WERI-Rb-1 (cell line): ENCODE results near the gene ING1.
"Not testable (repeated sequence)": the region's sequence is repeated elsewhere in the genome, so short reads cannot be mapped to it uniquely, and the experiment has no call there.

Experiments
- DNase-seq: peaks from one replicate; pipeline ENCODE4 v3.0.0-alpha.2; 2020
- H3K27ac ChIP-seq: fragments of 250-450 bp; sonication (Bioruptor Pico); 2 replicates; pipeline ENCODE4 v1.5.1; 2020; ENCODE audit warnings: mild to moderate bottlenecking, moderate library complexity
- H3K27me3 ChIP-seq: fragments of 250-450 bp; sonication (Bioruptor Pico); 2 replicates; pipeline ENCODE4 v1.5.1; 2021; ENCODE audit warnings: mild to moderate bottlenecking, low read depth, moderate library complexity; ENCODE audit not compliant: insufficient read depth, severe bottlenecking
- H3K36me3 ChIP-seq: fragments of 250-450 bp; sonication (Bioruptor Pico); 2 replicates; pipeline ENCODE4 v1.5.1; 2020; ENCODE audit warnings: mild to moderate bottlenecking, moderate library complexity
- H3K4me3 ChIP-seq: 2 replicates; pipeline ENCODE4 v1.5.1; 2011; ENCODE audit warnings: low read depth, mild to moderate bottlenecking, control low read depth, low read length
- H3K9me3 ChIP-seq: fragments of 250-450 bp; sonication (Bioruptor Pico); 2 replicates; pipeline ENCODE4 v1.5.1; 2021; ENCODE audit warnings: mild to moderate bottlenecking, moderate library complexity; ENCODE audit not compliant: severe bottlenecking
- TF ChIP-seq, protein P1 (sequence below): IDR thresholded peaks from 2 replicates; pipeline ENCODE4 v1.5.1; 2011; ENCODE audit warnings: low read depth, mild to moderate bottlenecking, control low read depth, inconsistent platforms, low read length

ING1 gene

DNA sequence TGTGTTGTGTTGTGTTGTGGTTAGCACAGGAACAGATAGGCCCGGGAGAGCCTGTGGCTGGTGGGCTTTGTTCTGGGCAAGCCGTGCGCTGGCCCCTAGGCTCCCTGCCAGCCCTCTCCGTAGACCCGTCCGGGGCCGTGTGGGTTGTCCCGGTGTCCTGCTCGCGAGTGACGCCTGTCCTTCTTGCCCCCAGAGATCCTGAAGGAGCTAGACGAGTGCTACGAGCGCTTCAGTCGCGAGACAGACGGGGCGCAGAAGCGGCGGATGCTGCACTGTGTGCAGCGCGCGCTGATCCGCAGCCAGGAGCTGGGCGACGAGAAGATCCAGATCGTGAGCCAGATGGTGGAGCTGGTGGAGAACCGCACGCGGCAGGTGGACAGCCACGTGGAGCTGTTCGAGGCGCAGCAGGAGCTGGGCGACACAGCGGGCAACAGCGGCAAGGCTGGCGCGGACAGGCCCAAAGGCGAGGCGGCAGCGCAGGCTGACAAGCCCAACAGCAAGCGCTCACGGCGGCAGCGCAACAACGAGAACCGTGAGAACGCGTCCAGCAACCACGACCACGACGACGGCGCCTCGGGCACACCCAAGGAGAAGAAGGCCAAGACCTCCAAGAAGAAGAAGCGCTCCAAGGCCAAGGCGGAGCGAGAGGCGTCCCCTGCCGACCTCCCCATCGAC is 5.7 kb downstream of the ING1 start:
- TF ChIP-seq, protein P1, sequence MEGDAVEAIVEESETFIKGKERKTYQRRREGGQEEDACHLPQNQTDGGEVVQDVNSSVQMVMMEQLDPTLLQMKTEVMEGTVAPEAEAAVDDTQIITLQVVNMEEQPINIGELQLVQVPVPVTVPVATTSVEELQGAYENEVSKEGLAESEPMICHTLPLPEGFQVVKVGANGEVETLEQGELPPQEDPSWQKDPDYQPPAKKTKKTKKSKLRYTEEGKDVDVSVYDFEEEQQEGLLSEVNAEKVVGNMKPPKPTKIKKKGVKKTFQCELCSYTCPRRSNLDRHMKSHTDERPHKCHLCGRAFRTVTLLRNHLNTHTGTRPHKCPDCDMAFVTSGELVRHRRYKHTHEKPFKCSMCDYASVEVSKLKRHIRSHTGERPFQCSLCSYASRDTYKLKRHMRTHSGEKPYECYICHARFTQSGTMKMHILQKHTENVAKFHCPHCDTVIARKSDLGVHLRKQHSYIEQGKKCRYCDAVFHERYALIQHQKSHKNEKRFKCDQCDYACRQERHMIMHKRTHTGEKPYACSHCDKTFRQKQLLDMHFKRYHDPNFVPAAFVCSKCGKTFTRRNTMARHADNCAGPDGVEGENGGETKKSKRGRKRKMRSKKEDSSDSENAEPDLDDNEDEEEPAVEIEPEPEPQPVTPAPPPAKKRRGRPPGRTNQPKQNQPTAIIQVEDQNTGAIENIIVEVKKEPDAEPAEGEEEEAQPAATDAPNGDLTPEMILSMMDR = no peak
- Histone ChIP-seq H3K4me3 (no peak overlapping the region), H3K27ac (no peak overlapping the region)

DNA sequence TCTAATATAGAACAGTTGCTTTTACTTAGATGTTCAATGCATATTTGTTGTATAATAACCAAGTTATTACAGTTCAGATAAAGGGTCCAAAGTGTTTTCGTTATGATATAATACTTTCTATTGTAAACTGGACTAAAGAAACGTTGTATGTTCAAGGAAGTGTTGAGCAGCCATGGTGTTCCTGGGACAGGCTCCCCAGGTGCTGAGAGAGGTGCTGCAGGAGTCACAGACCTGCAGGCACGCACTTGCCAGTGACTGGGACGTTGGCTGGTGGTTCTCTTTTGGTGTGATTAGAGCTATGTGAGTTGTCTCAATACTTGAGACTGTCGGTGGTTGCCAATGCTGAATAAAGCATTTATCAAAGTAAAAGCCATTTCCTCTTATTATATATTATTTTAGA is 9.5 kb downstream of the ING1 start:
- Histone ChIP-seq H3K27me3 (no peaks in the 10 kb centered on the region), H3K4me3 (no peak overlapping the region), H3K36me3 (peaks cover 34% of the 10 kb centered on the region), H3K9me3 (no peaks in the 10 kb centered on the region), H3K27ac (no peak overlapping the region)
- DNase-seq = no peak
- TF ChIP-seq, protein P1 = no peak

More for the DNA sequence above, 5.7 kb downstream of the ING1 start:
- H3K9me3 ChIP-seq = no peaks in the 10 kb centered on the region
- H3K27me3 ChIP-seq = no peaks in the 10 kb centered on the region
- no peak for DNase-seq
- H3K36me3 ChIP-seq = peaks cover 37% of the 10 kb centered on the region

DNA sequence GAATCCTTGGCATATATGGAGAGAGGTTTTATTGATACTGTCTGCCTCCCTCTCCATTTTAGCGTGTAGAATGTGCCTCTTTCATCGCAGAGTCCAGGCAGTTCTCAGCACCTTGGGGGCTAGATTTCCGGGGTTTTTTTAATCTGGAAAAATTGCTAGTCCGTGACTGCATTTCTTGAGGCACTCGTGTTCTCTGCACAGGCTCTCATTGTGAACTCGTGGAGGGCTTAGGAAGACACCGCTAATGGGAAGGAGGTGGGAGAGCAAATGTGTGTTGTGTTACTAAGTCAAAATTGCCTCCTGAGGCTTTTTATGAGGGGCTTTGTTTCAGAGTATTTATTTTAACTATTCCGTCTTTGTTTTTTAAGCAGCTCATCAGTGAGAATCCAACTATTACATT is 10.1 kb downstream of the ING1 start:
- H3K9me3 ChIP-seq = no peaks in the 10 kb centered on the region
- TF ChIP-seq, protein P1 = no peak
- peaks cover 34% of the 10 kb centered on the region for H3K36me3 ChIP-seq
- DNase-seq = no peak
- H3K27me3 ChIP-seq = no peaks in the 10 kb centered on the region
- H3K27ac ChIP-seq = no peak overlapping the region
- no peak overlapping the region for H3K4me3 ChIP-seq

DNA sequence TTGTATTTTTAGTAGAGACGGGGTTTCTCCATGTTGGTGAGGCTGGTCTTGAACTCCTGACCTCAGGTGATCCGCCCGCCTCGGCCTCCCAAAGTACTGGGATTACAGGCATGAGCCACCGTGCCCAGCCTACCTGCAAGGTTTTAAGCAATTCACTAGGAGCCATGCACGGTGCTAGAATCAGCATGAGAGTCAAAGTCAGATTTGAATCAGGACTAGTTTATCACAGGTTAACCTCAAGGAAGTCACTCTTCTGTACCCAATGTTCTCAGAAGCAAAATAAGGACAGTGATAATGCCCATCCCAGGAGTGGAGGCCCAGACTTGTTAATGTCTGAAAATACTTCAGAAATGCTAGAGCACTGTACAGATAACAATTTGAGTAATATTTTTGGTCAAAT is 12.7 kb downstream of the ING1 start:
- H3K27me3 ChIP-seq, H3K9me3 ChIP-seq, H3K4me3 ChIP-seq, H3K27ac ChIP-seq, DNase-seq: not testable (repeated sequence)
- peaks cover 12% of the 10 kb centered on the region for H3K36me3 ChIP-seq

DNA sequence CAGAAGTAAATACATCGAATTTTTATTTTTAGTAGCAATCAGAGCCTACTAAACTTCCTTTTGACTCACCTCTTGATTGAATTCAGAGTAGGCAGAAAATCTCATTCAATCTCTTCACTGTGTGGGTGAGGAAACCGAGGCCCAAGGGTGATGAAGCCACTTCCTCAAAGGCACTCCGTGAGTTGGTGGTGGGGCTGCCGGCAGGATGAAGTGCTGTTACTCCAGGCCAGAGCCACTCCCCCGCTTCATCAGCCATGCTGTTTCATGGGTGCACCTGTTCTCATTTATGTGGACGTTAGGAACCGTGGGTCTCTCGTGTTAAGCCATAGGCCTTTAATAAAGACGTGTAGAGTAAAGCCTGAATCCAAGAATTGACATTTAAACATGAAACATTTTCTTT is 13.2 kb downstream of the ING1 start:
- Histone ChIP-seq H3K27ac (no peak overlapping the region), H3K36me3 (peaks cover 8% of the 10 kb centered on the region), H3K9me3 (no peaks in the 10 kb centered on the region), H3K4me3 (no peak overlapping the region), H3K27me3 (no peaks in the 10 kb centered on the region)
- TF ChIP-seq, protein P1 = no peak
- no peak for DNase-seq

DNA sequence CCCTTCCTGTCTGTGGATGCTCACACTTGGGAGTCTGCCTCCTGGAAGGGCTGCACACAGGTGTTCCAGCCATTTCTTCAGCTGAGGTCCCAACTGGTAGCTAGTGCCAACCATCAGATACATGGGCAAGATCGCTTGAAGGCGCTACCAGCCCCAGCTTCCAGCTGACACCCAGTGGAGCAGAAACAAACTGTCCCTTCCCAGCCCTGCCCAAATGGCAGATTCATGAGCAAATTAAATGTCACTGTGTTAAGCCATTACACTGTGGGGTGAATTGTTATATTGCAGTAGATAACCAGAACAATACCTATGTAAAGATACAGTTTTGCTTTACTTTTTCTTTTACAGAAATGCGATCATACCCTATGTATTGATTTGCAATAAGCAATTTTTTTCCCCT is 17.6 kb downstream of the ING1 start:
- TF ChIP-seq, protein P1 = no peak
- Histone ChIP-seq H3K27ac (no peak overlapping the region), H3K27me3 (no peaks in the 10 kb centered on the region), H3K9me3 (no peaks in the 10 kb centered on the region), H3K36me3 (no peaks in the 10 kb centered on the region), H3K4me3 (no peak overlapping the region)
- DNase-seq = no peak
